ENCODE results near the gene C1QL1.

The C1QL1 gene

GRCh38 chr17:45003877-45004276 lies 35.8 kb upstream of the C1QL1 start:
- no peaks in the 10 kb centered on the region for H3K36me3 ChIP-seq
- no peak overlapping the region for H3K4me3 ChIP-seq (ENCODE audit: low read depth in 1 of 2, low read length in 1 of 2)
- no peaks in the 10 kb centered on the region for H3K9me3 ChIP-seq
- peaks cover 57% of the 10 kb centered on the region for H3K27me3 ChIP-seq
- H3K27ac ChIP-seq, result no peak overlapping the region
- TF ChIP-seq, protein P1, sequence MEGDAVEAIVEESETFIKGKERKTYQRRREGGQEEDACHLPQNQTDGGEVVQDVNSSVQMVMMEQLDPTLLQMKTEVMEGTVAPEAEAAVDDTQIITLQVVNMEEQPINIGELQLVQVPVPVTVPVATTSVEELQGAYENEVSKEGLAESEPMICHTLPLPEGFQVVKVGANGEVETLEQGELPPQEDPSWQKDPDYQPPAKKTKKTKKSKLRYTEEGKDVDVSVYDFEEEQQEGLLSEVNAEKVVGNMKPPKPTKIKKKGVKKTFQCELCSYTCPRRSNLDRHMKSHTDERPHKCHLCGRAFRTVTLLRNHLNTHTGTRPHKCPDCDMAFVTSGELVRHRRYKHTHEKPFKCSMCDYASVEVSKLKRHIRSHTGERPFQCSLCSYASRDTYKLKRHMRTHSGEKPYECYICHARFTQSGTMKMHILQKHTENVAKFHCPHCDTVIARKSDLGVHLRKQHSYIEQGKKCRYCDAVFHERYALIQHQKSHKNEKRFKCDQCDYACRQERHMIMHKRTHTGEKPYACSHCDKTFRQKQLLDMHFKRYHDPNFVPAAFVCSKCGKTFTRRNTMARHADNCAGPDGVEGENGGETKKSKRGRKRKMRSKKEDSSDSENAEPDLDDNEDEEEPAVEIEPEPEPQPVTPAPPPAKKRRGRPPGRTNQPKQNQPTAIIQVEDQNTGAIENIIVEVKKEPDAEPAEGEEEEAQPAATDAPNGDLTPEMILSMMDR (IDR thresholded peaks at IDR 0.05), result no peak
- peaks cover 4 to 8% of the 10 kb centered on the region in 2 experiments for H3K4me1 ChIP-seq (ENCODE audit: control insufficient read depth in 1 of 2, insufficient read depth in 1 of 2, low read depth in 1 of 2, low read length in 1 of 2)

DNA sequence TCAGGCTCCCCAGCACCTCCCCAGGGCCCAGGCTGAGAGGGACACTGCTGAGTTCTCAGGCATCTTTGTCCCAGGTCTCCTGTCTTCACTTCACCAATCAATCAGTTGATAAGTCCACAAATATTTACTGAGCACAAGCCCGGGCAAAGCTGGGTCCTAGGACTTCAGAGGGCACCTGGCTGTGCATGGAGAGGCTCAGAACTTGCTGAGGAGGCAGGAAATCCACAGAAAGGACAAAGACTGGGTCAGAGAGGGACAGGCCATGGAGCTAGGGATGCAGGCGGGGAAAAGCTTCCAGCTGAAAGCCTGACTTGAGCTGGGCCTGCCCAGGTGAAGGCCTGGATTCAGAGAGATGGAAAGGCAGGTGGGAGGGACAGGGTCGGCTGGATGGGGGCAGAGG lies 33.2 kb upstream of the C1QL1 start:
- Histone ChIP-seq H3K9me3 (no peaks in the 10 kb centered on the region), H3K4me3 (ENCODE audit: low read depth in 1 of 2, low read length in 1 of 2) (no peak overlapping the region), H3K4me1 (ENCODE audit: control insufficient read depth in 1 of 2, insufficient read depth in 1 of 2, low read depth in 1 of 2, low read length in 1 of 2) (no peaks in the 10 kb centered on the region), H3K36me3 (no peaks in the 10 kb centered on the region), H3K27ac (no peak overlapping the region), H3K27me3 (peaks cover 70% of the 10 kb centered on the region)
- TF ChIP-seq, protein P1 (IDR thresholded peaks at IDR 0.05), result no peak

DNA sequence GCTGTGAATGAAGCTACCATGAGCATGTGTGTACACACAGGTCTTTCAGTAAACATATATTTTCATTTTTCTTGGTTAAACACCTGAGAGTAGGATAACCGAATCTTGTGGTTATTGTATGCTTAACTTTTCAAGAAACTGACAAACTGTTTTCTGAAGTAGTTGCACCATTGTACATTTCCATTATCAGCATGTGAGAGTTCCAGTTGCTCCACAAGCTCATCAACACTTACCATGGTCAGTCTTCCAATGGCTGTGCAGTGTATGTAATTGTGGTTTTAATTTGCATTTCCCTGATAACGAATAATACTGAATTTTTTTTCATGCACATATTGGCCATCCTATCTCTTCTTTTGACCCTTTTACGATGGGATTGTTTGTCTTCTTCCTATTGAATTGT lies 31.3 kb upstream of the C1QL1 start:
- Histone ChIP-seq H3K36me3 (no peaks in the 10 kb centered on the region), H3K4me3 (ENCODE audit: low read depth in 1 of 2, low read length in 1 of 2) (no peak overlapping the region), H3K9me3 (no peaks in the 10 kb centered on the region), H3K27ac (no peak overlapping the region), H3K4me1 (ENCODE audit: control insufficient read depth in 1 of 2, insufficient read depth in 1 of 2, low read depth in 1 of 2, low read length in 1 of 2) (no peaks in the 10 kb centered on the region), H3K27me3 (peaks cover 68% of the 10 kb centered on the region)
- TF ChIP-seq, protein P1 (IDR thresholded peaks at IDR 0.05), result no peak

DNA sequence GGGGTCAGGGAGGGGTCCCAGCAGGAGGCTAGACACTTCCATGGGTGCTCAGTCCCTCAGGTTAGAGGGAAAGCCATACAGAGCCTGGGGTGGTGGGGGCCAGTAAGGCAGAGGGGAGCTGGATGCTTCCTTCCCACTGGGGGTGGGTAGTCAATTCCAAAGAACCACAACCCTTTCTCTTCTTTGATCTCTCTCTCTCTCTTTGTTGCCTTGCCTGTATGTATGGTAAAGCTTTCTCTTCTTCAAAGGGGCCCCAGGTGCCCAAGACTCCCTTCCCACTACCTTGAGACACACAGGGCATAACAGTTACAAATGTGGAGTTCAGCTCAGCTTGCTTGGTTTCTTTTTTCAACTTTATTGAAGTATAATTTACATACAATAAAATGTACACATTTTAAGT lies 30.5 kb upstream of the C1QL1 start:
- no peak overlapping the region for H3K4me3 ChIP-seq (ENCODE audit: low read depth in 1 of 2, low read length in 1 of 2)
- no peaks in the 10 kb centered on the region for H3K36me3 ChIP-seq
- H3K27me3 ChIP-seq, result peaks cover 67% of the 10 kb centered on the region
- H3K27ac ChIP-seq, result no peak overlapping the region
- no peaks in the 10 kb centered on the region for H3K9me3 ChIP-seq
- H3K4me1 ChIP-seq (ENCODE audit: control insufficient read depth in 1 of 2, insufficient read depth in 1 of 2, low read depth in 1 of 2, low read length in 1 of 2), result no peaks in the 10 kb centered on the region
- TF ChIP-seq, protein P1 (IDR thresholded peaks at IDR 0.05), result no peak

- no peak overlapping the region for H3K4me3 ChIP-seq (ENCODE audit: low read depth in 1 of 2, low read length in 1 of 2)
- H3K9me3 ChIP-seq, result no peaks in the 10 kb centered on the region
- no peaks in the 10 kb centered on the region for H3K4me1 ChIP-seq (ENCODE audit: control insufficient read depth in 1 of 2, insufficient read depth in 1 of 2, low read depth in 1 of 2, low read length in 1 of 2)
- TF ChIP-seq, protein P1 (IDR thresholded peaks at IDR 0.05), result no peak
- H3K27ac ChIP-seq, result no peak overlapping the region
- H3K36me3 ChIP-seq, result no peaks in the 10 kb centered on the region
- H3K27me3 ChIP-seq, result peaks cover 70% of the 10 kb centered on the region
These were observed 29.8 kb upstream of the C1QL1 start for GRCh38 chr17:44997733-44998520.
